Measurements from ENCODE around the gene STARD13.

DNA sequence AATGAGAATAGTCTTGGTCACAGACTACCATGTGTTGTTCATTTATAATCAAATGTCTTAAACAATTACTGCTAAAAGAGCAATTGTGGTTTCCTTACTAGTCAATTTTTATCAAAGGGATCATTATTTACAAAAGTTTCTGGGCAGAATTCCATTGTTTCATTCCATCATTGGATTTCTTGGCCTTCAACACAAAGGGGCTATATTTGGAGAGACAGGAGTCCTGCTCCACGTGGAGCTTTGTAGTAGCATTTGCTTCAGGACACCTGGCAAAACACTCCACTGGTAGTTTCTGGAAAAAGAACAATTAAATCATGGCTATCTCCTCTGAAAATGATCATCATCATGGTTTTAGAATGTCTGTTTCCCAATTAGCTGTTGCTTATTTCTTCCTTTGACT is 22.3 kb upstream of the STARD13 start:
- TF ChIP-seq, protein P1, sequence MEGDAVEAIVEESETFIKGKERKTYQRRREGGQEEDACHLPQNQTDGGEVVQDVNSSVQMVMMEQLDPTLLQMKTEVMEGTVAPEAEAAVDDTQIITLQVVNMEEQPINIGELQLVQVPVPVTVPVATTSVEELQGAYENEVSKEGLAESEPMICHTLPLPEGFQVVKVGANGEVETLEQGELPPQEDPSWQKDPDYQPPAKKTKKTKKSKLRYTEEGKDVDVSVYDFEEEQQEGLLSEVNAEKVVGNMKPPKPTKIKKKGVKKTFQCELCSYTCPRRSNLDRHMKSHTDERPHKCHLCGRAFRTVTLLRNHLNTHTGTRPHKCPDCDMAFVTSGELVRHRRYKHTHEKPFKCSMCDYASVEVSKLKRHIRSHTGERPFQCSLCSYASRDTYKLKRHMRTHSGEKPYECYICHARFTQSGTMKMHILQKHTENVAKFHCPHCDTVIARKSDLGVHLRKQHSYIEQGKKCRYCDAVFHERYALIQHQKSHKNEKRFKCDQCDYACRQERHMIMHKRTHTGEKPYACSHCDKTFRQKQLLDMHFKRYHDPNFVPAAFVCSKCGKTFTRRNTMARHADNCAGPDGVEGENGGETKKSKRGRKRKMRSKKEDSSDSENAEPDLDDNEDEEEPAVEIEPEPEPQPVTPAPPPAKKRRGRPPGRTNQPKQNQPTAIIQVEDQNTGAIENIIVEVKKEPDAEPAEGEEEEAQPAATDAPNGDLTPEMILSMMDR (conservative IDR thresholded peaks at IDR 0.05; ENCODE audit: low read length): no peak
- TF ChIP-seq EZH2phosphoT487 (IDR thresholded peaks at IDR 0.05; ENCODE audit: borderline replicate concordance, low read depth, low read length): no peak

All from OCI-LY7 (cell line).